ENCODE data around the gene NUDT3. TPM values are rescaled to one million over a fixed set of nuclear protein-coding genes. Genes with fewer than 3 reads are reported as not detected.
A peak's percentile ranks its signal among the peaks of the same experiment; 100 is the strongest.

The NUDT3 gene
- total RNA-seq, 1 experiment from 2014 or later, result 41.7 TPM

GRCh38 chr6:34235307-34236130 is 156.9 kb downstream of the NUDT3 start:
- Histone ChIP-seq H3K79me2 (ENCODE audit: low read length) (peaks cover 30% of the 10 kb centered on the region), H3K9ac (ENCODE audit: low read length) (peak overlapping the region; percentile 94), H3K4me2 (ENCODE audit: low read depth, low read length, poor library complexity, severe bottlenecking) (peak overlapping the region; percentile 80), H3K36me3 (ENCODE audit: insufficient read depth, low read length) (peaks cover 23% of the 10 kb centered on the region), H3K4me1 (ENCODE audit: low read length) (peaks cover 32% of the 10 kb centered on the region), H3K4me3 (ENCODE audit: low read length) (peak overlapping the region; percentile 79), H3K27ac (ENCODE audit: low read length) (no peak overlapping the region; the same call in 1 of the 2 replicates), H3K9me3 (ENCODE audit: low read length) (no peaks in the 10 kb centered on the region), H2AFZ (ENCODE audit: low read length) (no peak overlapping the region), H3K27me3 (ENCODE audit: low read length) (no peaks in the 10 kb centered on the region), H4K20me1 (ENCODE audit: insufficient read depth, low read depth, low read length) (peaks cover 22% of the 10 kb centered on the region), H3K9me2 (replicated peaks; ENCODE audit: insufficient read depth, low read length) (no peaks in the 10 kb centered on the region)
- peak; percentile 79 for DNase-seq

- H3K4me1 ChIP-seq (ENCODE audit: low read length), result peaks cover 26% of the 10 kb centered on the region
- no peaks in the 10 kb centered on the region for H3K9me2 ChIP-seq (replicated peaks; ENCODE audit: insufficient read depth, low read length)
- H3K27ac ChIP-seq (ENCODE audit: low read length), result no peak overlapping the region
- H3K4me2 ChIP-seq (ENCODE audit: low read depth, low read length, poor library complexity, severe bottlenecking), result no peak overlapping the region
- peaks cover 16% of the 10 kb centered on the region for H3K36me3 ChIP-seq (ENCODE audit: insufficient read depth, low read length)
- H3K4me3 ChIP-seq (ENCODE audit: low read length), result no peak overlapping the region
- H4K20me1 ChIP-seq (ENCODE audit: insufficient read depth, low read depth, low read length), result peaks cover 15% of the 10 kb centered on the region
- H2AFZ ChIP-seq (ENCODE audit: low read length), result no peak overlapping the region
- H3K9me3 ChIP-seq (ENCODE audit: low read length), result no peaks in the 10 kb centered on the region
- no peaks in the 10 kb centered on the region for H3K27me3 ChIP-seq (ENCODE audit: low read length)
- H3K9ac ChIP-seq (ENCODE audit: low read length), result no peak overlapping the region
- H3K79me2 ChIP-seq (ENCODE audit: low read length), result peaks cover 23% of the 10 kb centered on the region
- no peak for DNase-seq
Measured at GRCh38 chr6:34234667-34235306, 157.7 kb downstream of the NUDT3 start.

GRCh38 chr6:34233867-34234266 is 158.6 kb downstream of the NUDT3 start:
- Histone ChIP-seq H3K9me3 (ENCODE audit: low read length) (no peaks in the 10 kb centered on the region), H3K27me3 (ENCODE audit: low read length) (no peaks in the 10 kb centered on the region), H3K27ac (ENCODE audit: low read length) (no peak overlapping the region), H2AFZ (ENCODE audit: low read length) (no peak overlapping the region), H3K4me2 (ENCODE audit: low read depth, low read length, poor library complexity, severe bottlenecking) (no peak overlapping the region), H3K9ac (ENCODE audit: low read length) (no peak overlapping the region), H3K9me2 (replicated peaks; ENCODE audit: insufficient read depth, low read length) (no peaks in the 10 kb centered on the region), H3K79me2 (ENCODE audit: low read length) (peaks cover 14% of the 10 kb centered on the region), H4K20me1 (ENCODE audit: insufficient read depth, low read depth, low read length) (peaks cover 6% of the 10 kb centered on the region), H3K36me3 (ENCODE audit: insufficient read depth, low read length) (peaks cover 6% of the 10 kb centered on the region), H3K4me3 (ENCODE audit: low read length) (no peak overlapping the region), H3K4me1 (ENCODE audit: low read length) (peaks cover 17% of the 10 kb centered on the region)
- DNase-seq, result no peak

GRCh38 chr6:34232901-34233300 is 159.6 kb downstream of the NUDT3 start:
- Histone ChIP-seq H3K4me3 (ENCODE audit: low read length) (no peak overlapping the region), H3K4me1 (ENCODE audit: low read length) (peaks cover 12% of the 10 kb centered on the region), H3K9me2 (replicated peaks; ENCODE audit: insufficient read depth, low read length) (no peaks in the 10 kb centered on the region), H3K9me3 (ENCODE audit: low read length) (no peaks in the 10 kb centered on the region), H3K36me3 (ENCODE audit: insufficient read depth, low read length) (peaks cover 3% of the 10 kb centered on the region; the same call in 1 of the 2 replicates), H4K20me1 (ENCODE audit: insufficient read depth, low read depth, low read length) (no peaks in the 10 kb centered on the region), H2AFZ (ENCODE audit: low read length) (no peak overlapping the region), H3K27me3 (ENCODE audit: low read length) (no peaks in the 10 kb centered on the region), H3K27ac (ENCODE audit: low read length) (no peak overlapping the region), H3K79me2 (ENCODE audit: low read length) (peaks cover 4% of the 10 kb centered on the region), H3K9ac (ENCODE audit: low read length) (no peak overlapping the region), H3K4me2 (ENCODE audit: low read depth, low read length, poor library complexity, severe bottlenecking) (no peak overlapping the region)
- DNase-seq, result no peak

GRCh38 chr6:34231566-34232336 is 160.7 kb downstream of the NUDT3 start:
- no peak overlapping the region for H2AFZ ChIP-seq (ENCODE audit: low read length)
- no peak overlapping the region for H3K4me3 ChIP-seq (ENCODE audit: low read length)
- H3K9ac ChIP-seq (ENCODE audit: low read length), result no peak overlapping the region
- no peaks in the 10 kb centered on the region for H3K36me3 ChIP-seq (ENCODE audit: insufficient read depth, low read length)
- DNase-seq, result no peak
- H3K4me1 ChIP-seq (ENCODE audit: low read length), result peaks cover 23% of the 10 kb centered on the region
- no peaks in the 10 kb centered on the region for H3K9me3 ChIP-seq (ENCODE audit: low read length)
- no peak overlapping the region for H3K27ac ChIP-seq (ENCODE audit: low read length)
- H3K4me2 ChIP-seq (ENCODE audit: low read depth, low read length, poor library complexity, severe bottlenecking), result no peak overlapping the region
- H4K20me1 ChIP-seq (ENCODE audit: insufficient read depth, low read depth, low read length), result no peaks in the 10 kb centered on the region
- no peaks in the 10 kb centered on the region for H3K9me2 ChIP-seq (replicated peaks; ENCODE audit: insufficient read depth, low read length)
- H3K27me3 ChIP-seq (ENCODE audit: low read length), result no peaks in the 10 kb centered on the region
- no peaks in the 10 kb centered on the region for H3K79me2 ChIP-seq (ENCODE audit: low read length)

GRCh38 chr6:34230653-34231371 is 161.7 kb downstream of the NUDT3 start:
- Histone ChIP-seq H3K9ac (ENCODE audit: low read length) (no peak overlapping the region), H3K27ac (ENCODE audit: low read length) (no peak overlapping the region), H2AFZ (ENCODE audit: low read length) (no peak overlapping the region), H3K9me3 (ENCODE audit: low read length) (no peaks in the 10 kb centered on the region), H3K36me3 (ENCODE audit: insufficient read depth, low read length) (no peaks in the 10 kb centered on the region), H4K20me1 (ENCODE audit: insufficient read depth, low read depth, low read length) (no peaks in the 10 kb centered on the region), H3K4me2 (ENCODE audit: low read depth, low read length, poor library complexity, severe bottlenecking) (no peak overlapping the region), H3K79me2 (ENCODE audit: low read length) (no peaks in the 10 kb centered on the region), H3K27me3 (ENCODE audit: low read length) (no peaks in the 10 kb centered on the region), H3K4me3 (ENCODE audit: low read length) (no peak overlapping the region), H3K4me1 (ENCODE audit: low read length) (peaks cover 16% of the 10 kb centered on the region), H3K9me2 (replicated peaks; ENCODE audit: insufficient read depth, low read length) (no peaks in the 10 kb centered on the region)
- DNase-seq, result peak; percentile 38

- H3K9ac ChIP-seq (ENCODE audit: low read length), result no peak overlapping the region
Measured at GRCh38 chr6:34229877-34230276, 162.6 kb downstream of the NUDT3 start.

More at GRCh38 chr6:34229877-34230276, 162.6 kb downstream of the NUDT3 start:
- Histone ChIP-seq H3K27me3 (ENCODE audit: low read length) (no peaks in the 10 kb centered on the region), H3K4me3 (ENCODE audit: low read length) (no peak overlapping the region), H3K4me2 (ENCODE audit: low read depth, low read length, poor library complexity, severe bottlenecking) (no peak overlapping the region), H2AFZ (ENCODE audit: low read length) (no peak overlapping the region), H3K79me2 (ENCODE audit: low read length) (no peaks in the 10 kb centered on the region), H3K9me3 (ENCODE audit: low read length) (no peaks in the 10 kb centered on the region), H3K4me1 (ENCODE audit: low read length) (peaks cover 12% of the 10 kb centered on the region), H4K20me1 (ENCODE audit: insufficient read depth, low read depth, low read length) (no peaks in the 10 kb centered on the region), H3K27ac (ENCODE audit: low read length) (no peak overlapping the region), H3K36me3 (ENCODE audit: insufficient read depth, low read length) (no peaks in the 10 kb centered on the region), H3K9me2 (replicated peaks; ENCODE audit: insufficient read depth, low read length) (no peaks in the 10 kb centered on the region)
- DNase-seq, result no peak
